ENCODE results near the gene GZMH.

DNA sequence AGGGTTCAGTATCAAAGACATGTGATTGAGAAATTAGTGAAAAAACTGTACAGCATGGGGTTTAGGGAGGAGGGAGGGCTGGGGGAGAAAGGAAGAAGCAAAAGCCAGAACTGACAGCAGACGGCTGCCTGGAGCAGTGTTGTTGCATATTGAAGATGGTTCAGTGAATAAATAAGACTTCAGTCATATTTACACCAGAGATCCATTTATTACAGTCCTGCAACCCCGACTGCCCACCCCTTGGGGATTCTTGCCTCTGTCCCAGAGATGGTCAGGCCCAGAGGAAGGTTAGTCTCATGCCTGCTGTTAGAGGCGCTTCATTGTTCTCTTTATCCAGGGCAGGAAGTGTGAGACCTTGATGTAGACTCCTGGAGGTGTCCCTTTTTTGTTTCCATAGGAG lies 3.2 kb downstream of the GZMH start:
- TF ChIP-seq, protein P1, sequence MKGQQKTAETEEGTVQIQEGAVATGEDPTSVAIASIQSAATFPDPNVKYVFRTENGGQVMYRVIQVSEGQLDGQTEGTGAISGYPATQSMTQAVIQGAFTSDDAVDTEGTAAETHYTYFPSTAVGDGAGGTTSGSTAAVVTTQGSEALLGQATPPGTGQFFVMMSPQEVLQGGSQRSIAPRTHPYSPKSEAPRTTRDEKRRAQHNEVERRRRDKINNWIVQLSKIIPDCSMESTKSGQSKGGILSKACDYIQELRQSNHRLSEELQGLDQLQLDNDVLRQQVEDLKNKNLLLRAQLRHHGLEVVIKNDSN (CRISPR knock-in tag; IDR thresholded peaks at IDR 0.05): no peak
- no peak for TF ChIP-seq ZNF416 (CRISPR knock-in tag; IDR thresholded peaks at IDR 0.05)
- TF ChIP-seq, protein P2, sequence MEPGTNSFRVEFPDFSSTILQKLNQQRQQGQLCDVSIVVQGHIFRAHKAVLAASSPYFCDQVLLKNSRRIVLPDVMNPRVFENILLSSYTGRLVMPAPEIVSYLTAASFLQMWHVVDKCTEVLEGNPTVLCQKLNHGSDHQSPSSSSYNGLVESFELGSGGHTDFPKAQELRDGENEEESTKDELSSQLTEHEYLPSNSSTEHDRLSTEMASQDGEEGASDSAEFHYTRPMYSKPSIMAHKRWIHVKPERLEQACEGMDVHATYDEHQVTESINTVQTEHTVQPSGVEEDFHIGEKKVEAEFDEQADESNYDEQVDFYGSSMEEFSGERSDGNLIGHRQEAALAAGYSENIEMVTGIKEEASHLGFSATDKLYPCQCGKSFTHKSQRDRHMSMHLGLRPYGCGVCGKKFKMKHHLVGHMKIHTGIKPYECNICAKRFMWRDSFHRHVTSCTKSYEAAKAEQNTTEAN (CRISPR knock-in tag; IDR thresholded peaks at IDR 0.05): no peak
- TF ChIP-seq, protein P3, sequence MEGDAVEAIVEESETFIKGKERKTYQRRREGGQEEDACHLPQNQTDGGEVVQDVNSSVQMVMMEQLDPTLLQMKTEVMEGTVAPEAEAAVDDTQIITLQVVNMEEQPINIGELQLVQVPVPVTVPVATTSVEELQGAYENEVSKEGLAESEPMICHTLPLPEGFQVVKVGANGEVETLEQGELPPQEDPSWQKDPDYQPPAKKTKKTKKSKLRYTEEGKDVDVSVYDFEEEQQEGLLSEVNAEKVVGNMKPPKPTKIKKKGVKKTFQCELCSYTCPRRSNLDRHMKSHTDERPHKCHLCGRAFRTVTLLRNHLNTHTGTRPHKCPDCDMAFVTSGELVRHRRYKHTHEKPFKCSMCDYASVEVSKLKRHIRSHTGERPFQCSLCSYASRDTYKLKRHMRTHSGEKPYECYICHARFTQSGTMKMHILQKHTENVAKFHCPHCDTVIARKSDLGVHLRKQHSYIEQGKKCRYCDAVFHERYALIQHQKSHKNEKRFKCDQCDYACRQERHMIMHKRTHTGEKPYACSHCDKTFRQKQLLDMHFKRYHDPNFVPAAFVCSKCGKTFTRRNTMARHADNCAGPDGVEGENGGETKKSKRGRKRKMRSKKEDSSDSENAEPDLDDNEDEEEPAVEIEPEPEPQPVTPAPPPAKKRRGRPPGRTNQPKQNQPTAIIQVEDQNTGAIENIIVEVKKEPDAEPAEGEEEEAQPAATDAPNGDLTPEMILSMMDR (IDR thresholded peaks at IDR 0.05): no peak
- TF ChIP-seq, protein P4, sequence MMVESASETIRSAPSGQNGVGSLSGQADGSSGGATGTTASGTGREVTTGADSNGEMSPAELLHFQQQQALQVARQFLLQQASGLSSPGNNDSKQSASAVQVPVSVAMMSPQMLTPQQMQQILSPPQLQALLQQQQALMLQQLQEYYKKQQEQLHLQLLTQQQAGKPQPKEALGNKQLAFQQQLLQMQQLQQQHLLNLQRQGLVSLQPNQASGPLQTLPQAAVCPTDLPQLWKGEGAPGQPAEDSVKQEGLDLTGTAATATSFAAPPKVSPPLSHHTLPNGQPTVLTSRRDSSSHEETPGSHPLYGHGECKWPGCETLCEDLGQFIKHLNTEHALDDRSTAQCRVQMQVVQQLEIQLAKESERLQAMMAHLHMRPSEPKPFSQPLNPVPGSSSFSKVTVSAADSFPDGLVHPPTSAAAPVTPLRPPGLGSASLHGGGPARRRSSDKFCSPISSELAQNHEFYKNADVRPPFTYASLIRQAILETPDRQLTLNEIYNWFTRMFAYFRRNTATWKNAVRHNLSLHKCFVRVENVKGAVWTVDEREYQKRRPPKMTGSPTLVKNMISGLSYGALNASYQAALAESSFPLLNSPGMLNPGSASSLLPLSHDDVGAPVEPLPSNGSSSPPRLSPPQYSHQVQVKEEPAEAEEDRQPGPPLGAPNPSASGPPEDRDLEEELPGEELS (CRISPR knock-in tag; IDR thresholded peaks at IDR 0.05): no peak
- TF ChIP-seq ELF4 (CRISPR knock-in tag; IDR thresholded peaks at IDR 0.05; ENCODE audit: low read depth): no peak
- TF ChIP-seq, protein P5, sequence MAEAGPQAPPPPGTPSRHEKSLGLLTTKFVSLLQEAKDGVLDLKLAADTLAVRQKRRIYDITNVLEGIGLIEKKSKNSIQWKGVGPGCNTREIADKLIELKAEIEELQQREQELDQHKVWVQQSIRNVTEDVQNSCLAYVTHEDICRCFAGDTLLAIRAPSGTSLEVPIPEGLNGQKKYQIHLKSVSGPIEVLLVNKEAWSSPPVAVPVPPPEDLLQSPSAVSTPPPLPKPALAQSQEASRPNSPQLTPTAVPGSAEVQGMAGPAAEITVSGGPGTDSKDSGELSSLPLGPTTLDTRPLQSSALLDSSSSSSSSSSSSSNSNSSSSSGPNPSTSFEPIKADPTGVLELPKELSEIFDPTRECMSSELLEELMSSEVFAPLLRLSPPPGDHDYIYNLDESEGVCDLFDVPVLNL (CRISPR knock-in tag; IDR thresholded peaks at IDR 0.05; ENCODE audit: borderline replicate concordance, low read depth): no peak
- TF ChIP-seq, protein P6, sequence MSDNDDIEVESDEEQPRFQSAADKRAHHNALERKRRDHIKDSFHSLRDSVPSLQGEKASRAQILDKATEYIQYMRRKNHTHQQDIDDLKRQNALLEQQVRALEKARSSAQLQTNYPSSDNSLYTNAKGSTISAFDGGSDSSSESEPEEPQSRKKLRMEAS (CRISPR knock-in tag; IDR thresholded peaks at IDR 0.05): no peak
- TF ChIP-seq, protein P7, sequence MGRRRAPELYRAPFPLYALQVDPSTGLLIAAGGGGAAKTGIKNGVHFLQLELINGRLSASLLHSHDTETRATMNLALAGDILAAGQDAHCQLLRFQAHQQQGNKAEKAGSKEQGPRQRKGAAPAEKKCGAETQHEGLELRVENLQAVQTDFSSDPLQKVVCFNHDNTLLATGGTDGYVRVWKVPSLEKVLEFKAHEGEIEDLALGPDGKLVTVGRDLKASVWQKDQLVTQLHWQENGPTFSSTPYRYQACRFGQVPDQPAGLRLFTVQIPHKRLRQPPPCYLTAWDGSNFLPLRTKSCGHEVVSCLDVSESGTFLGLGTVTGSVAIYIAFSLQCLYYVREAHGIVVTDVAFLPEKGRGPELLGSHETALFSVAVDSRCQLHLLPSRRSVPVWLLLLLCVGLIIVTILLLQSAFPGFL (CRISPR knock-in tag; IDR thresholded peaks at IDR 0.05; ENCODE audit: borderline replicate concordance): no peak

Data from WTC11 (cell line).